ENCODE data around the gene OR7C2. TPM values are rescaled to one million over a fixed set of nuclear protein-coding genes. Genes with fewer than 3 reads are reported as not detected.

OR7C2 gene
- total and polyA plus RNA-seq, 2 of the 8 experiments (the other 6 are each of a cell fraction or from before 2014, with no cell fraction given), result not detected

DNA sequence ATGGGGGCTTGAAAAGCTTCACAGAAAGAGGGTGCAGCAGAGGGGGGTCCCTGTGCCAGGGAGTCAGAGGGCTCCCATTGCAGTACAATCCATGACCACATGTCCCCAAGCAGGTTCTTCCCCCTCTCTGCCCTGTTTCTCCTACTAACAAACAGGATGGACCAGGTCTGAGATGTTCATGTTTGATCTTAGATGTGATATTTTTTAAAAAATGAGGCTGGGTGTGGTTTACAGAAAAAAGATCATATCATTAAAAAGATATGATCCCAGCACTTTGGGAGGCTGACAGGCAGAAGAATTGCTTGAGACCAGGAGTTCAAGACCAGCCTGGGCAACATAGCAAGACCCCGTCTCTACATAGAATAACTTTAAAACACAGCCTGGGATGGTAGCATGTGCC is 9.1 kb downstream of the OR7C2 start (continued):
- TF ChIP-seq, protein P1, sequence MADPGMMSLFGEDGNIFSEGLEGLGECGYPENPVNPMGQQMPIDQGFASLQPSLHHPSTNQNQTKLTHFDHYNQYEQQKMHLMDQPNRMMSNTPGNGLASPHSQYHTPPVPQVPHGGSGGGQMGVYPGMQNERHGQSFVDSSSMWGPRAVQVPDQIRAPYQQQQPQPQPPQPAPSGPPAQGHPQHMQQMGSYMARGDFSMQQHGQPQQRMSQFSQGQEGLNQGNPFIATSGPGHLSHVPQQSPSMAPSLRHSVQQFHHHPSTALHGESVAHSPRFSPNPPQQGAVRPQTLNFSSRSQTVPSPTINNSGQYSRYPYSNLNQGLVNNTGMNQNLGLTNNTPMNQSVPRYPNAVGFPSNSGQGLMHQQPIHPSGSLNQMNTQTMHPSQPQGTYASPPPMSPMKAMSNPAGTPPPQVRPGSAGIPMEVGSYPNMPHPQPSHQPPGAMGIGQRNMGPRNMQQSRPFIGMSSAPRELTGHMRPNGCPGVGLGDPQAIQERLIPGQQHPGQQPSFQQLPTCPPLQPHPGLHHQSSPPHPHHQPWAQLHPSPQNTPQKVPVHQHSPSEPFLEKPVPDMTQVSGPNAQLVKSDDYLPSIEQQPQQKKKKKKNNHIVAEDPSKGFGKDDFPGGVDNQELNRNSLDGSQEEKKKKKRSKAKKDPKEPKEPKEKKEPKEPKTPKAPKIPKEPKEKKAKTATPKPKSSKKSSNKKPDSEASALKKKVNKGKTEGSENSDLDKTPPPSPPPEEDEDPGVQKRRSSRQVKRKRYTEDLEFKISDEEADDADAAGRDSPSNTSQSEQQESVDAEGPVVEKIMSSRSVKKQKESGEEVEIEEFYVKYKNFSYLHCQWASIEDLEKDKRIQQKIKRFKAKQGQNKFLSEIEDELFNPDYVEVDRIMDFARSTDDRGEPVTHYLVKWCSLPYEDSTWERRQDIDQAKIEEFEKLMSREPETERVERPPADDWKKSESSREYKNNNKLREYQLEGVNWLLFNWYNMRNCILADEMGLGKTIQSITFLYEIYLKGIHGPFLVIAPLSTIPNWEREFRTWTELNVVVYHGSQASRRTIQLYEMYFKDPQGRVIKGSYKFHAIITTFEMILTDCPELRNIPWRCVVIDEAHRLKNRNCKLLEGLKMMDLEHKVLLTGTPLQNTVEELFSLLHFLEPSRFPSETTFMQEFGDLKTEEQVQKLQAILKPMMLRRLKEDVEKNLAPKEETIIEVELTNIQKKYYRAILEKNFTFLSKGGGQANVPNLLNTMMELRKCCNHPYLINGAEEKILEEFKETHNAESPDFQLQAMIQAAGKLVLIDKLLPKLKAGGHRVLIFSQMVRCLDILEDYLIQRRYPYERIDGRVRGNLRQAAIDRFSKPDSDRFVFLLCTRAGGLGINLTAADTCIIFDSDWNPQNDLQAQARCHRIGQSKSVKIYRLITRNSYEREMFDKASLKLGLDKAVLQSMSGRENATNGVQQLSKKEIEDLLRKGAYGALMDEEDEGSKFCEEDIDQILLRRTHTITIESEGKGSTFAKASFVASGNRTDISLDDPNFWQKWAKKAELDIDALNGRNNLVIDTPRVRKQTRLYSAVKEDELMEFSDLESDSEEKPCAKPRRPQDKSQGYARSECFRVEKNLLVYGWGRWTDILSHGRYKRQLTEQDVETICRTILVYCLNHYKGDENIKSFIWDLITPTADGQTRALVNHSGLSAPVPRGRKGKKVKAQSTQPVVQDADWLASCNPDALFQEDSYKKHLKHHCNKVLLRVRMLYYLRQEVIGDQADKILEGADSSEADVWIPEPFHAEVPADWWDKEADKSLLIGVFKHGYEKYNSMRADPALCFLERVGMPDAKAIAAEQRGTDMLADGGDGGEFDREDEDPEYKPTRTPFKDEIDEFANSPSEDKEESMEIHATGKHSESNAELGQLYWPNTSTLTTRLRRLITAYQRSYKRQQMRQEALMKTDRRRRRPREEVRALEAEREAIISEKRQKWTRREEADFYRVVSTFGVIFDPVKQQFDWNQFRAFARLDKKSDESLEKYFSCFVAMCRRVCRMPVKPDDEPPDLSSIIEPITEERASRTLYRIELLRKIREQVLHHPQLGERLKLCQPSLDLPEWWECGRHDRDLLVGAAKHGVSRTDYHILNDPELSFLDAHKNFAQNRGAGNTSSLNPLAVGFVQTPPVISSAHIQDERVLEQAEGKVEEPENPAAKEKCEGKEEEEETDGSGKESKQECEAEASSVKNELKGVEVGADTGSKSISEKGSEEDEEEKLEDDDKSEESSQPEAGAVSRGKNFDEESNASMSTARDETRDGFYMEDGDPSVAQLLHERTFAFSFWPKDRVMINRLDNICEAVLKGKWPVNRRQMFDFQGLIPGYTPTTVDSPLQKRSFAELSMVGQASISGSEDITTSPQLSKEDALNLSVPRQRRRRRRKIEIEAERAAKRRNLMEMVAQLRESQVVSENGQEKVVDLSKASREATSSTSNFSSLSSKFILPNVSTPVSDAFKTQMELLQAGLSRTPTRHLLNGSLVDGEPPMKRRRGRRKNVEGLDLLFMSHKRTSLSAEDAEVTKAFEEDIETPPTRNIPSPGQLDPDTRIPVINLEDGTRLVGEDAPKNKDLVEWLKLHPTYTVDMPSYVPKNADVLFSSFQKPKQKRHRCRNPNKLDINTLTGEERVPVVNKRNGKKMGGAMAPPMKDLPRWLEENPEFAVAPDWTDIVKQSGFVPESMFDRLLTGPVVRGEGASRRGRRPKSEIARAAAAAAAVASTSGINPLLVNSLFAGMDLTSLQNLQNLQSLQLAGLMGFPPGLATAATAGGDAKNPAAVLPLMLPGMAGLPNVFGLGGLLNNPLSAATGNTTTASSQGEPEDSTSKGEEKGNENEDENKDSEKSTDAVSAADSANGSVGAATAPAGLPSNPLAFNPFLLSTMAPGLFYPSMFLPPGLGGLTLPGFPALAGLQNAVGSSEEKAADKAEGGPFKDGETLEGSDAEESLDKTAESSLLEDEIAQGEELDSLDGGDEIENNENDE (IDR thresholded peaks at IDR 0.05; ENCODE audit: insufficient replicate concordance, low read length), result no peak
- no peak for TF ChIP-seq KDM4A (IDR thresholded peaks at IDR 0.05; ENCODE audit: low read depth, low read length, severe bottlenecking)
